Keratinocyte (primary cell): ENCODE results near the gene SIRT7. TPM values are rescaled to one million over a fixed set of nuclear protein-coding genes. Genes with fewer than 3 reads are reported as not detected.
A peak's percentile ranks its signal among the peaks of the same experiment; 100 is the strongest.

Source experiments
- DNase-seq: peaks from one replicate; pipeline ENCODE4 v3.0.0-alpha.2; 2011; ENCODE audit warnings: low read depth, missing footprints, low spot score
- FAIRE-seq: peaks from 2 replicates; lab custom pipeline; 2011; peaks lifted over from hg19 to GRCh38; lab: Jason Lieb, UNC
- H2AFZ ChIP-seq: 2 replicates; pipeline ENCODE4 v1.6.0; 2012; ENCODE audit warnings: low read length, control low read depth, inconsistent platforms; ENCODE audit not compliant: control insufficient read depth
- H3K27ac ChIP-seq: 2 replicates; pipeline ENCODE4 v1.5.1; 2011; ENCODE audit warnings: low read length; ENCODE audit not compliant: control insufficient read depth, insufficient read depth
- H3K27me3 ChIP-seq: 3 replicates; pipeline ENCODE4 v1.6.0; 2011; ENCODE audit warnings: low read length; ENCODE audit not compliant: control insufficient read depth, insufficient read depth; ENCODE audit errors: extremely low read depth
- H3K36me3 ChIP-seq, 2 experiments: 2 replicates in 1 of 2; 3 replicates in 1 of 2; pipeline ENCODE4 v1.5.1; 2011; ENCODE audit warnings: low read length in 2 of 2, mild to moderate bottlenecking in 1 of 2; ENCODE audit not compliant: control insufficient read depth in 2 of 2, insufficient read depth in 2 of 2; ENCODE audit errors: extremely low read depth in 1 of 2
- H3K4me1 ChIP-seq: 3 replicates; pipeline ENCODE4 v1.5.1; 2011; ENCODE audit warnings: low read length; ENCODE audit not compliant: control insufficient read depth, insufficient read depth; ENCODE audit errors: extremely low read depth
- H3K4me2 ChIP-seq: 3 replicates; pipeline ENCODE4 v1.6.0; 2011; ENCODE audit warnings: low read depth, low read length; ENCODE audit not compliant: control insufficient read depth, insufficient read depth; ENCODE audit errors: extremely low read depth
- H3K4me3 ChIP-seq, 3 experiments: fragments of 200-600 bp in 1 of 3; sonication (generic) in 1 of 3; 2 replicates in 2 of 3; 3 replicates in 1 of 3; pipeline ENCODE4 v1.5.1; 2011 to 2016; ENCODE audit warnings: low read length in 3 of 3, mild to moderate bottlenecking in 3 of 3, control low read depth in 2 of 3, inconsistent platforms in 1 of 3, low read depth in 1 of 3, mixed read lengths in 1 of 3, mixed run types in 1 of 3, moderate library complexity in 1 of 3; ENCODE audit not compliant: control insufficient read depth in 2 of 3, insufficient read depth in 2 of 3; ENCODE audit errors: extremely low read depth in 1 of 3
- H3K79me2 ChIP-seq: 2 replicates; pipeline ENCODE4 v1.6.0; 2012; ENCODE audit warnings: low read length; ENCODE audit not compliant: control insufficient read depth, insufficient read depth
- H3K9ac ChIP-seq: 3 replicates; pipeline ENCODE4 v1.6.0; 2011; ENCODE audit warnings: low read length; ENCODE audit not compliant: control insufficient read depth, insufficient read depth; ENCODE audit errors: extremely low read depth
- H3K9me1 ChIP-seq: 3 replicates; pipeline ENCODE4 v1.6.0; 2011; ENCODE audit warnings: low read length; ENCODE audit not compliant: control insufficient read depth, insufficient read depth; ENCODE audit errors: extremely low read depth
- H3K9me3 ChIP-seq: 2 replicates; pipeline ENCODE4 v1.5.1; 2012; ENCODE audit warnings: low read depth, low read length; ENCODE audit not compliant: control insufficient read depth
- H4K20me1 ChIP-seq: 3 replicates; pipeline ENCODE4 v1.6.0; 2011; ENCODE audit warnings: low read length; ENCODE audit not compliant: control insufficient read depth, insufficient read depth; ENCODE audit errors: extremely low read depth
- EZH2 ChIP-seq: IDR thresholded peaks from one replicate; pipeline ENCODE4 v1.6.1; 2012; ENCODE audit warnings: inconsistent platforms, mild to moderate bottlenecking, low read length, moderate library complexity
- dilution Hi-C: fragments of 300-500 bp; cut with MboI; formaldehyde crosslinking; loops from one replicate; pipeline ENCODE4 v1.7.0; 2020; ENCODE audit warnings: low sequenced_read_pairs; ENCODE audit not compliant: extremely low pct_ligation_motif_present
- polyA plus RNA-seq, 5 experiments: library from polyadenylated mRNA; depleted of rRNA in 3 of 5; stranded (reverse) in 3 of 5; stranded (forward) in 1 of 5; unstranded in 1 of 5; fragments of >200 nt; gene quantifications; 1 replicate in 1 of 5; 2 replicates in 3 of 5; 3 replicates in 1 of 5; pipeline versions ENCODE4 v1.2.1 to v1.2.3, GENCODE V29; 2011 to 2012; ENCODE audit warnings: missing spikeins in 2 of 5, low read depth in 1 of 5, low replicate concordance in 1 of 5
- TF ChIP-seq, protein P1 (sequence below), 3 experiments: IDR thresholded peaks in 1 of 3; conservative IDR thresholded peaks in 1 of 3; optimal IDR thresholded peaks in 1 of 3; 2 replicates in 2 of 3; 3 replicates in 1 of 3; pipeline versions ENCODE3 to v1.5.1; 2011; ENCODE audit warnings: low read length in 3 of 3, mild to moderate bottlenecking in 3 of 3, moderate library complexity in 2 of 3, control low read depth in 1 of 3, inconsistent platforms in 1 of 3; ENCODE audit not compliant: insufficient read depth in 2 of 3; ENCODE audit errors: extremely low read depth in 1 of 3

SIRT7 gene
- polyA plus RNA-seq, 1 donor (not counting 4 experiments of a cell fraction or from before 2014, with no cell fraction given): 6.9 TPM

DNA sequence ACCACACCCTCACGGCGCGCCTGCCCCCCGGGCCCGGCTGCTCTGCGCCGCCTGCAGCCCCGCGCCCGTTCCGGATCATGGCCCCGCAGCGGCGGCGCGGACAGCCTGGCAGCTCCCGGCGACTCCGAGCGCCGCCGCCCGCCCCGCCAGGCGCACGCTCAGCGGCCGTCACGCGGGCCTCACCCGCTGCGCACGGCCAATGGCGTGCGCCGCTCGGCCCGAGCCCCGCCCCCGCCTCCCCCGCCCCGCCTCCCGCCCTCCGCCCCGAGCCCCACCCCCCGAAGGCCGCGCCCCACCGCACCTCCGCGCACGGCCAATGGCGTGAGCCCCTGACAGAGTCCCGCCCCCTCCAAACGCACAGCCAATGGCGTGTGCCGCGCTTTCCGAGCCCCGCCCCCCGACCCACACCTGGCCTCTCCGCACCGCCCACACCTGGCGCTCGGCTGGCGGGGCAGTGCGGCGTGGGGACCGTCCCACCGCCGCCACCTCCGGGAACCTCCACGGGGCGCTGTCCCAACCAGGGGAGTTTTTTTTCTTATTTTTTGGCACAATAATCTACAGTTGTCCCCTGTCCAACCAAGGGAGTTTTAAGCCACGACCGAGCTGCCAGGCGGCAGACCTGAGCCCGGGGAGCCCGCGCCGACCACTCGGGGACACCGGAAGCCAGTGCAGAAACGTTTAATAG, 6.6 kb downstream of the SIRT7 start, which contains the start of gene PCYT2:
PCYT2 (minus strand) TSS at position 123 of the 685 bp plus-strand sequence; CDS start at position 79, 44 bp downstream.
- peak within 1 kb of the TSS; percentile 67 to 90 (median 83) for H3K4me3 ChIP-seq
- H3K9me3 ChIP-seq: no peaks in the 10 kb centered on the region
- DNase-seq (no peak), FAIRE-seq (no peak)
- peaks cover 7% of the 10 kb centered on the region for H3K9me1 ChIP-seq
- TF ChIP-seq EZH2: no peak
- peaks cover 35 to 42% of the 10 kb centered on the region in 2 experiments for H3K36me3 ChIP-seq
- peak within 1 kb of the TSS; percentile 58 for H3K27ac ChIP-seq
- H3K27me3 ChIP-seq: no peaks in the 10 kb centered on the region
- dilution Hi-C loops: no loop called here
- peak within 1 kb of the TSS; percentile 78 for H3K9ac ChIP-seq
- peaks cover 27% of the 10 kb centered on the region for H3K4me1 ChIP-seq
- H3K4me2 ChIP-seq: peak within 1 kb of the TSS; percentile 59
- peaks cover 3% of the 10 kb centered on the region for H4K20me1 ChIP-seq
- H3K79me2 ChIP-seq: peaks cover 26% of the 10 kb centered on the region
- peak within 1 kb of the TSS; percentile 43 for H2AFZ ChIP-seq

DNA sequence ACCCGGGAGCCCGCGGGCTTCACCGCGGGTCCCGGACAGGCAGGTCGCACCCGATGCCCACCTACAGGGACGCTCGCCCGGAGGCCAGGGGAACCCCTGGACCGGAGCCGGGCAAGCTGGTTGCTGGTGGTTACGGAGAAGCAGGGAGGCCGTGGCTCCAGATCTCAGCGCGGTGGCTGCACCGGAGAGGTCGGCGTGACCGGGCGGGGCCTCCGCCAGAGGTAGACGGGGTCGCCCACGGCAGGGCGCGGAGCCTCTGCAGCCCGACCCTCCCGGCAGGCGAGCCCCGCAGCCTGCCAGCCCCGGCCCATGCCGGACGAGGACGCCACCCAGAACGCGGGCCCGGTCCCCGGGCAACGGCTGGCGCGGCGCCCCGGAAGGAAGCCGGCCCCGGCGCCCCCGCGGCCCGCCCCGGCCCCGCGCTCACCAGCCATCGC, 7.1 kb downstream of the SIRT7 start:
- peaks cover 7% of the 10 kb centered on the region for H3K9me1 ChIP-seq
- peak overlapping the region; percentile 43 for H2AFZ ChIP-seq
- H3K27me3 ChIP-seq: no peaks in the 10 kb centered on the region
- H3K9me3 ChIP-seq: no peaks in the 10 kb centered on the region
- H3K79me2 ChIP-seq: peaks cover 22% of the 10 kb centered on the region
- TF ChIP-seq, protein P1, sequence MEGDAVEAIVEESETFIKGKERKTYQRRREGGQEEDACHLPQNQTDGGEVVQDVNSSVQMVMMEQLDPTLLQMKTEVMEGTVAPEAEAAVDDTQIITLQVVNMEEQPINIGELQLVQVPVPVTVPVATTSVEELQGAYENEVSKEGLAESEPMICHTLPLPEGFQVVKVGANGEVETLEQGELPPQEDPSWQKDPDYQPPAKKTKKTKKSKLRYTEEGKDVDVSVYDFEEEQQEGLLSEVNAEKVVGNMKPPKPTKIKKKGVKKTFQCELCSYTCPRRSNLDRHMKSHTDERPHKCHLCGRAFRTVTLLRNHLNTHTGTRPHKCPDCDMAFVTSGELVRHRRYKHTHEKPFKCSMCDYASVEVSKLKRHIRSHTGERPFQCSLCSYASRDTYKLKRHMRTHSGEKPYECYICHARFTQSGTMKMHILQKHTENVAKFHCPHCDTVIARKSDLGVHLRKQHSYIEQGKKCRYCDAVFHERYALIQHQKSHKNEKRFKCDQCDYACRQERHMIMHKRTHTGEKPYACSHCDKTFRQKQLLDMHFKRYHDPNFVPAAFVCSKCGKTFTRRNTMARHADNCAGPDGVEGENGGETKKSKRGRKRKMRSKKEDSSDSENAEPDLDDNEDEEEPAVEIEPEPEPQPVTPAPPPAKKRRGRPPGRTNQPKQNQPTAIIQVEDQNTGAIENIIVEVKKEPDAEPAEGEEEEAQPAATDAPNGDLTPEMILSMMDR (optimal IDR thresholded peaks at IDR 0.05 in 1 of 3, IDR thresholded peaks at IDR 0.05 in 1 of 3, conservative IDR thresholded peaks at IDR 0.05 in 1 of 3; ENCODE audit: extremely low read depth in 1 of 3, insufficient read depth in 2 of 3, low read length in 3 of 3): no peak
- TF ChIP-seq EZH2: no peak
- H3K4me1 ChIP-seq: peaks cover 24% of the 10 kb centered on the region
- H3K4me3 ChIP-seq: peak overlapping the region; percentile 67 to 90 (median 83)
- peak overlapping the region; percentile 58 for H3K27ac ChIP-seq
- FAIRE-seq: no peak
- peaks cover 34 to 42% of the 10 kb centered on the region in 2 experiments for H3K36me3 ChIP-seq
- peak overlapping the region; percentile 59 for H3K4me2 ChIP-seq
- dilution Hi-C loops: no loop called here
- H3K9ac ChIP-seq: peak overlapping the region; percentile 78
- no peak for DNase-seq
- H4K20me1 ChIP-seq: peaks cover 3% of the 10 kb centered on the region
